Smooth muscle cell (in vitro differentiated cells): ENCODE results near the gene KCNB1. TPM values are rescaled to one million over a fixed set of nuclear protein-coding genes. Genes with fewer than 3 reads are reported as not detected.

ENCODE experiments used
- DNase-seq: peaks from one replicate; lab custom pipeline; 2025; ENCODE audit not compliant: unreplicated experiment; lab: John Stamatoyannopoulos, UW
- H2AFZ ChIP-seq: fragments of 200-600 bp; sonication (generic); 2 replicates; pipeline ENCODE4 v1.6.0; 2016; ENCODE audit warnings: antibody characterized with exemption, low read depth, mild to moderate bottlenecking
- H3F3A ChIP-seq: fragments of 200-600 bp; sonication (generic); 2 replicates; pipeline ENCODE4 v1.6.0; 2017; ENCODE audit warnings: antibody characterized with exemption, low read depth
- H3K27ac ChIP-seq: fragments of 200-600 bp; sonication (generic); 2 replicates; pipeline ENCODE4 v1.5.1; 2016; ENCODE audit warnings: low read depth, mild to moderate bottlenecking
- H3K27me3 ChIP-seq: fragments of 200-600 bp; sonication (generic); 2 replicates; pipeline ENCODE4 v1.6.1; 2016; ENCODE audit warnings: low read depth, mild to moderate bottlenecking
- H3K36me3 ChIP-seq: fragments of 200-600 bp; sonication (generic); 2 replicates; pipeline ENCODE4 v1.5.1; 2016; ENCODE audit warnings: low read depth
- H3K4me1 ChIP-seq: fragments of 200-600 bp; sonication (generic); 2 replicates; pipeline ENCODE4 v1.5.1; 2016; ENCODE audit warnings: low read depth
- H3K4me2 ChIP-seq: fragments of 200-600 bp; sonication (generic); 2 replicates; pipeline ENCODE4 v1.6.0; 2016; ENCODE audit warnings: mild to moderate bottlenecking
- H3K4me3 ChIP-seq: fragments of 200-600 bp; sonication (generic); 2 replicates; pipeline ENCODE4 v1.5.1; 2016; ENCODE audit warnings: mild to moderate bottlenecking
- H3K79me2 ChIP-seq: fragments of 200-600 bp; sonication (generic); 2 replicates; pipeline ENCODE4 v1.6.0; 2016; ENCODE audit warnings: low read depth, mild to moderate bottlenecking
- H3K9ac ChIP-seq: fragments of 200-600 bp; sonication (generic); 2 replicates; pipeline ENCODE4 v1.6.0; 2016; ENCODE audit warnings: low read depth
- H3K9me3 ChIP-seq: fragments of 200-600 bp; sonication (generic); replicated peaks from 2 replicates; pipeline ENCODE4 v1.5.1; 2016; ENCODE audit warnings: low read depth
- H4K20me1 ChIP-seq: fragments of 200-600 bp; sonication (generic); 2 replicates; pipeline ENCODE4 v1.6.0; 2016; ENCODE audit warnings: low read depth
- CTCF ChIP-seq: fragments of 200-600 bp; sonication (generic); IDR thresholded peaks from 2 replicates; pipeline ENCODE4 v1.5.1; 2017; ENCODE audit warnings: borderline replicate concordance, mild to moderate bottlenecking, antibody characterized with exemption; ENCODE audit not compliant: insufficient read depth, poor library complexity, severe bottlenecking
- WGBS: methylation state at CpG from one replicate; pipeline ENCODE4 v1.1.7; 2016; ENCODE audit warnings: low lambda C conversion rate; 5-methylcytosine and 5-hydroxymethylcytosine counted together
- polyA plus RNA-seq: library from polyadenylated mRNA; unstranded; fragments of >200 nt; fragmentation: Nextera tagmentation; extraction: Ambion mirVana; gene quantifications from 2 replicates; pipeline ENCODE4 v1.2.1, GENCODE V29; 2016
- total RNA-seq: library from RNA; depleted of rRNA; stranded (reverse); fragments of >200 nt; gene quantifications from 2 replicates; pipeline ENCODE4 v1.2.3, GENCODE V29; 2014

Gene KCNB1
- total and polyA plus RNA-seq, 2 experiments from 2014 or later: not detected

GRCh38 chr20:49460131-49460530, 22.3 kb downstream of the KCNB1 start:
- H3K9ac ChIP-seq: no peak overlapping the region
- no peak for TF ChIP-seq CTCF
- no peaks in the 10 kb centered on the region for H4K20me1 ChIP-seq
- H3K4me2 ChIP-seq: no peak overlapping the region
- WGBS: 95% methylated on average over 6 of the region's 6 CpGs
- H3K4me1 ChIP-seq: no peaks in the 10 kb centered on the region
- H3K36me3 ChIP-seq: no peaks in the 10 kb centered on the region
- no peaks in the 10 kb centered on the region for H3F3A ChIP-seq
- H2AFZ ChIP-seq: no peak overlapping the region
- H3K27me3 ChIP-seq: peaks cover 18% of the 10 kb centered on the region
- no peak overlapping the region for H3K27ac ChIP-seq
- no peak overlapping the region for H3K4me3 ChIP-seq
- H3K9me3 ChIP-seq: no peaks in the 10 kb centered on the region
- no peak for DNase-seq
- no peaks in the 10 kb centered on the region for H3K79me2 ChIP-seq

- Histone ChIP-seq H3K9me3 (no peaks in the 10 kb centered on the region), H3K79me2 (no peaks in the 10 kb centered on the region), H2AFZ (no peak overlapping the region), H3K4me1 (no peaks in the 10 kb centered on the region), H3K27ac (no peak overlapping the region), H3K4me3 (no peak overlapping the region), H3K27me3 (peaks cover 18% of the 10 kb centered on the region), H4K20me1 (no peaks in the 10 kb centered on the region), H3F3A (no peaks in the 10 kb centered on the region), H3K36me3 (no peaks in the 10 kb centered on the region), H3K4me2 (no peak overlapping the region), H3K9ac (no peak overlapping the region)
- DNase-seq: no peak
- TF ChIP-seq CTCF: no peak
- WGBS: 87% methylated on average over 6 of the region's 6 CpGs
Measured at GRCh38 chr20:49459684-49460083, 22.8 kb downstream of the KCNB1 start.

- Histone ChIP-seq H3K4me1 (no peaks in the 10 kb centered on the region), H3K4me2 (no peak overlapping the region), H3K4me3 (no peak overlapping the region), H3K27ac (no peak overlapping the region), H3K9ac (no peak overlapping the region), H3F3A (no peaks in the 10 kb centered on the region), H3K27me3 (peaks cover 25% of the 10 kb centered on the region), H3K9me3 (no peaks in the 10 kb centered on the region), H3K79me2 (no peaks in the 10 kb centered on the region), H2AFZ (no peak overlapping the region), H3K36me3 (no peaks in the 10 kb centered on the region), H4K20me1 (no peaks in the 10 kb centered on the region)
- DNase-seq: no peak
- 68% methylated on average over 1 of the region's 1 CpG for WGBS
- TF ChIP-seq CTCF: no peak
Measured at GRCh38 chr20:49457444-49457843, 25.0 kb downstream of the KCNB1 start.

- DNase-seq: no peak
- H3K4me3 ChIP-seq: no peak overlapping the region
- no peak overlapping the region for H3K9ac ChIP-seq
- H3K27ac ChIP-seq: no peak overlapping the region
- H3K4me1 ChIP-seq: no peaks in the 10 kb centered on the region
- H2AFZ ChIP-seq: no peak overlapping the region
- WGBS: 78% methylated on average over 6 of the region's 6 CpGs
- H3K36me3 ChIP-seq: no peaks in the 10 kb centered on the region
- no peaks in the 10 kb centered on the region for H3K9me3 ChIP-seq
- no peak overlapping the region for H3K4me2 ChIP-seq
- no peaks in the 10 kb centered on the region for H3F3A ChIP-seq
- no peaks in the 10 kb centered on the region for H4K20me1 ChIP-seq
- no peaks in the 10 kb centered on the region for H3K79me2 ChIP-seq
- peaks cover 25% of the 10 kb centered on the region for H3K27me3 ChIP-seq
- no peak for TF ChIP-seq CTCF
Measured at GRCh38 chr20:49456646-49457045, 25.8 kb downstream of the KCNB1 start.
